ENCODE data around the gene CPD. TPM values are rescaled to one million over a fixed set of nuclear protein-coding genes. Genes with fewer than 3 reads are reported as not detected.
"Not testable (repeated sequence)": the region's sequence is repeated elsewhere in the genome, so short reads cannot be mapped to it uniquely, and the experiment has no call there.

CPD gene
- polyA plus RNA-seq, 3 donors, result 6.9 to 12.9 (median 9.6) TPM

GRCh38 chr17:30412008-30412496 lies 33.3 kb downstream of the CPD start:
- 71 to 85% (median 83%) methylated on average over 3 of the region's 3 CpGs for WGBS, 3 donors
- H3K27ac ChIP-seq (ENCODE audit: low read depth, low read length), result not testable (repeated sequence)

GRCh38 chr17:30413109-30413508 lies 34.4 kb downstream of the CPD start:
- 92 to 98% (median 97%) methylated on average over 4 of the region's 4 CpGs for WGBS, 3 donors
- no peak overlapping the region for H3K27ac ChIP-seq (ENCODE audit: low read depth, low read length)

- WGBS, 3 donors, result 95 to 96% (median 96%) methylated on average over 4 of the region's 4 CpGs
- H3K27ac ChIP-seq (ENCODE audit: low read depth, low read length), result no peak overlapping the region
Observed at GRCh38 chr17:30414486-30414885, 35.8 kb downstream of the CPD start.

GRCh38 chr17:30415491-30415890 lies 36.8 kb downstream of the CPD start:
- no peak overlapping the region for H3K27ac ChIP-seq (ENCODE audit: low read depth, low read length)

- not testable (repeated sequence) for H3K27ac ChIP-seq (ENCODE audit: low read depth, low read length)
- WGBS, 3 donors, result 84 to 100% (median 90%) methylated on average over 1 of the region's 1 CpG
Observed at GRCh38 chr17:30418070-30418469, 39.3 kb downstream of the CPD start.

GRCh38 chr17:30421592-30421991 lies 42.9 kb downstream of the CPD start:
- no peak overlapping the region for H3K27ac ChIP-seq (ENCODE audit: low read depth, low read length)
- 75 to 86% (median 84%) methylated on average over 4 of the region's 4 CpGs for WGBS, 3 donors

GRCh38 chr17:30422171-30422570 lies 43.4 kb downstream of the CPD start:
- H3K27ac ChIP-seq (ENCODE audit: low read depth, low read length), result no peak overlapping the region

- no peak overlapping the region for H3K27ac ChIP-seq (ENCODE audit: low read depth, low read length)
- 92 to 100% (median 98%) methylated on average over 2 of the region's 2 CpGs for WGBS, 3 donors
Observed at GRCh38 chr17:30424471-30424870, 45.7 kb downstream of the CPD start.

GRCh38 chr17:30426292-30426691 lies 47.6 kb downstream of the CPD start:
- 93 to 96% (median 93%) methylated on average over 2 of the region's 2 CpGs for WGBS, 3 donors
- H3K27ac ChIP-seq (ENCODE audit: low read depth, low read length), result no peak overlapping the region

GRCh38 chr17:30427611-30428010 lies 48.9 kb downstream of the CPD start:
- WGBS, 3 donors, result 89 to 96% (median 93%) methylated on average over 1 of the region's 1 CpG
- no peak overlapping the region for H3K27ac ChIP-seq (ENCODE audit: low read depth, low read length)

GRCh38 chr17:30429155-30429554 lies 50.4 kb downstream of the CPD start:
- H3K27ac ChIP-seq (ENCODE audit: low read depth, low read length), result no peak overlapping the region
- WGBS, 3 donors, result 72 to 96% (median 80%) methylated on average over 1 of the region's 1 CpG

GRCh38 chr17:30433514-30433913 lies 54.8 kb downstream of the CPD start:
- 39 to 88% (median 53%) methylated on average over 1 of the region's 1 CpG for WGBS, 3 donors

GRCh38 chr17:30436729-30437128 lies 58.0 kb downstream of the CPD start:
- H3K27ac ChIP-seq (ENCODE audit: low read depth, low read length), result no peak overlapping the region

More at GRCh38 chr17:30433514-30433913, 54.8 kb downstream of the CPD start:
- no peak overlapping the region for H3K27ac ChIP-seq (ENCODE audit: low read depth, low read length)

- no peak overlapping the region for H3K27ac ChIP-seq (ENCODE audit: low read depth, low read length)
- WGBS, 3 donors, result 80 to 91% (median 90%) methylated on average over 6 of the region's 6 CpGs
Observed at GRCh38 chr17:30443721-30444120, 65.0 kb downstream of the CPD start.

- not testable (repeated sequence) for H3K27ac ChIP-seq (ENCODE audit: low read depth, low read length)
Observed at GRCh38 chr17:30446640-30447039, 67.9 kb downstream of the CPD start.

- H3K27ac ChIP-seq (ENCODE audit: low read depth, low read length), result no peak overlapping the region
- 59 to 71% (median 61%) methylated on average over 4 of the region's 4 CpGs for WGBS, 3 donors
Observed at GRCh38 chr17:30449480-30449879, 70.8 kb downstream of the CPD start.

- 91 to 95% (median 93%) methylated on average over 12 of the region's 12 CpGs for WGBS, 3 donors
- H3K27ac ChIP-seq (ENCODE audit: low read depth, low read length), result no peak overlapping the region
Observed at GRCh38 chr17:30450125-30451027, 71.6 kb downstream of the CPD start.

GRCh38 chr17:30454635-30455034 lies 75.9 kb downstream of the CPD start:
- H3K27ac ChIP-seq (ENCODE audit: low read depth, low read length), result no peak overlapping the region
- 84 to 90% (median 89%) methylated on average over 4 of the region's 4 CpGs for WGBS, 3 donors

GRCh38 chr17:30458371-30458770 lies 79.6 kb downstream of the CPD start:
- 89 to 96% (median 96%) methylated on average over 6 of the region's 6 CpGs for WGBS, 3 donors

GRCh38 chr17:30458797-30459413 lies 80.2 kb downstream of the CPD start:
- 92 to 96% (median 94%) methylated on average over 5 of the region's 5 CpGs for WGBS, 3 donors
- H3K27ac ChIP-seq (ENCODE audit: low read depth, low read length), result not testable (repeated sequence)

More at GRCh38 chr17:30458371-30458770, 79.6 kb downstream of the CPD start:
- no peak overlapping the region for H3K27ac ChIP-seq (ENCODE audit: low read depth, low read length)

All from adipose tissue (tissue), 3 donors.